22Rv1 (cell line): ENCODE results near the gene PCGF6.
"Not testable (repeated sequence)": the region's sequence is repeated elsewhere in the genome, so short reads cannot be mapped to it uniquely, and the experiment has no call there.

Experiments used
- CTCF ChIP-seq: fragments of 450-650 bp; IDR thresholded peaks from 2 replicates; pipeline ENCODE4 v1.5.1; 2017; ENCODE audit warnings: mild to moderate bottlenecking
- ZFX ChIP-seq: fragments of 450-650 bp; IDR thresholded peaks from 2 replicates; pipeline ENCODE4 v1.6.1; 2017; ENCODE audit warnings: antibody characterized with exemption, borderline replicate concordance

- TF ChIP-seq CTCF, ZFX: not testable (repeated sequence)
These were observed 8.6 kb upstream of the PCGF6 start for GRCh38 chr10:103359493-103359892.
